ENCODE data around the gene FBXO2. TPM values are rescaled to one million over a fixed set of nuclear protein-coding genes. Genes with fewer than 3 reads are reported as not detected.

FBXO2 gene
- total and polyA plus RNA-seq, 9 of the 15 experiments (the other 6 are each of a cell fraction or from before 2014, with no cell fraction given): 0.04 to 1.9 (median 0.27) TPM

GRCh38 chr1:11670747-11671146 lies 16.5 kb upstream of the FBXO2 start (continued):
- no peak for TF ChIP-seq ZBTB11 (CRISPR knock-in tag; IDR thresholded peaks at IDR 0.05)
- TF ChIP-seq, protein P1, sequence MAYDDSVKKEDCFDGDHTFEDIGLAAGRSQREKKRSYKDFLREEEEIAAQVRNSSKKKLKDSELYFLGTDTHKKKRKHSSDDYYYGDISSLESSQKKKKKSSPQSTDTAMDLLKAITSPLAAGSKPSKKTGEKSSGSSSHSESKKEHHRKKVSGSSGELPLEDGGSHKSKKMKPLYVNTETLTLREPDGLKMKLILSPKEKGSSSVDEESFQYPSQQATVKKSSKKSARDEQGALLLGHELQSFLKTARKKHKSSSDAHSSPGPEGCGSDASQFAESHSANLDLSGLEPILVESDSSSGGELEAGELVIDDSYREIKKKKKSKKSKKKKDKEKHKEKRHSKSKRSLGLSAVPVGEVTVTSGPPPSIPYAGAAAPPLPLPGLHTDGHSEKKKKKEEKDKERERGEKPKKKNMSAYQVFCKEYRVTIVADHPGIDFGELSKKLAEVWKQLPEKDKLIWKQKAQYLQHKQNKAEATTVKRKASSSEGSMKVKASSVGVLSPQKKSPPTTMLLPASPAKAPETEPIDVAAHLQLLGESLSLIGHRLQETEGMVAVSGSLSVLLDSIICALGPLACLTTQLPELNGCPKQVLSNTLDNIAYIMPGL (CRISPR knock-in tag; IDR thresholded peaks at IDR 0.05): no peak
- no peak for TF ChIP-seq IFI16 (CRISPR knock-in tag; IDR thresholded peaks at IDR 0.05)
- TF ChIP-seq FOXK2 (conservative IDR thresholded peaks at IDR 0.05 in 1 of 2, IDR thresholded peaks at IDR 0.05 in 1 of 2; ENCODE audit: low read depth in 2 of 2): peak; percentile 37 to 53; a peak in 3 of 4 replicates
- TF ChIP-seq MECOM (CRISPR knock-in tag; IDR thresholded peaks at IDR 0.05): no peak
- TF ChIP-seq, protein P2, sequence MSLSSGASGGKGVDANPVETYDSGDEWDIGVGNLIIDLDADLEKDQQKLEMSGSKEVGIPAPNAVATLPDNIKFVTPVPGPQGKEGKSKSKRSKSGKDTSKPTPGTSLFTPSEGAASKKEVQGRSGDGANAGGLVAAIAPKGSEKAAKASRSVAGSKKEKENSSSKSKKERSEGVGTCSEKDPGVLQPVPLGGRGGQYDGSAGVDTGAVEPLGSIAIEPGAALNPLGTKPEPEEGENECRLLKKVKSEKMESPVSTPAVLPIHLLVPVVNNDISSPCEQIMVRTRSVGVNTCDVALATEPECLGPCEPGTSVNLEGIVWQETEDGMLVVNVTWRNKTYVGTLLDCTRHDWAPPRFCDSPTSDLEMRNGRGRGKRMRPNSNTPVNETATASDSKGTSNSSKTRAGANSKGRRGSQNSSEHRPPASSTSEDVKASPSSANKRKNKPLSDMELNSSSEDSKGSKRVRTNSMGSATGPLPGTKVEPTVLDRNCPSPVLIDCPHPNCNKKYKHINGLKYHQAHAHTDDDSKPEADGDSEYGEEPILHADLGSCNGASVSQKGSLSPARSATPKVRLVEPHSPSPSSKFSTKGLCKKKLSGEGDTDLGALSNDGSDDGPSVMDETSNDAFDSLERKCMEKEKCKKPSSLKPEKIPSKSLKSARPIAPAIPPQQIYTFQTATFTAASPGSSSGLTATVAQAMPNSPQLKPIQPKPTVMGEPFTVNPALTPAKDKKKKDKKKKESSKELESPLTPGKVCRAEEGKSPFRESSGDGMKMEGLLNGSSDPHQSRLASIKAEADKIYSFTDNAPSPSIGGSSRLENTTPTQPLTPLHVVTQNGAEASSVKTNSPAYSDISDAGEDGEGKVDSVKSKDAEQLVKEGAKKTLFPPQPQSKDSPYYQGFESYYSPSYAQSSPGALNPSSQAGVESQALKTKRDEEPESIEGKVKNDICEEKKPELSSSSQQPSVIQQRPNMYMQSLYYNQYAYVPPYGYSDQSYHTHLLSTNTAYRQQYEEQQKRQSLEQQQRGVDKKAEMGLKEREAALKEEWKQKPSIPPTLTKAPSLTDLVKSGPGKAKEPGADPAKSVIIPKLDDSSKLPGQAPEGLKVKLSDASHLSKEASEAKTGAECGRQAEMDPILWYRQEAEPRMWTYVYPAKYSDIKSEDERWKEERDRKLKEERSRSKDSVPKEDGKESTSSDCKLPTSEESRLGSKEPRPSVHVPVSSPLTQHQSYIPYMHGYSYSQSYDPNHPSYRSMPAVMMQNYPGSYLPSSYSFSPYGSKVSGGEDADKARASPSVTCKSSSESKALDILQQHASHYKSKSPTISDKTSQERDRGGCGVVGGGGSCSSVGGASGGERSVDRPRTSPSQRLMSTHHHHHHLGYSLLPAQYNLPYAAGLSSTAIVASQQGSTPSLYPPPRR (CRISPR knock-in tag; IDR thresholded peaks at IDR 0.05; ENCODE audit: borderline replicate concordance): no peak
- TF ChIP-seq RBBP5 (IDR thresholded peaks at IDR 0.05; ENCODE audit: borderline replicate concordance, insufficient read depth, low read length, poor library complexity, severe bottlenecking): peak; percentile 16
- peak; percentile 37; the same call in 1 of the 2 replicates for TF ChIP-seq SOX6 (IDR thresholded peaks at IDR 0.05)
- no peak for TF ChIP-seq ATF1 (CRISPR knock-in tag; IDR thresholded peaks at IDR 0.05)
- TF ChIP-seq ATF1 (tag; IDR thresholded peaks at IDR 0.05): no peak
- peak; percentile 65; the same call in 1 of the 2 replicates for TF ChIP-seq MTA1 (IDR thresholded peaks at IDR 0.05; ENCODE audit: borderline replicate concordance)
- TF ChIP-seq SMARCC2 (IDR thresholded peaks at IDR 0.05; ENCODE audit: low read depth): no peak
- TF ChIP-seq HDAC1 (IDR thresholded peaks at IDR 0.05): peak in 1 of 2 experiments; percentile 58; a peak in 2 of 4 replicates
- TF ChIP-seq HDAC2 (IDR thresholded peaks at IDR 0.05): no peak
- peak; percentile 28; the same call in 1 of the 2 replicates for TF ChIP-seq TEAD4 (IDR thresholded peaks at IDR 0.05; ENCODE audit: low read length)
- TF ChIP-seq TEAD4 (CRISPR knock-in tag; IDR thresholded peaks at IDR 0.05; ENCODE audit: borderline replicate concordance): no peak
- TF ChIP-seq JUND (IDR thresholded peaks at IDR 0.05; ENCODE audit: borderline replicate concordance, low read depth, low read length): no peak
- peak; percentile 30; the same call in 1 of the 3 replicates for TF ChIP-seq JUND (tag; IDR thresholded peaks at IDR 0.05; ENCODE audit: borderline replicate concordance, low read depth, low read length)
- 0 out of 2 replicates have a peak, but pooled peaks have one; percentile 25 for TF ChIP-seq ZNF584 (CRISPR knock-in tag; IDR thresholded peaks at IDR 0.05; ENCODE audit: low read depth)

All from K562 (cell line).